ENCODE results near the gene MTCP1. TPM values are rescaled to one million over a fixed set of nuclear protein-coding genes. Genes with fewer than 3 reads are reported as not detected.

MTCP1 gene
- total RNA-seq, 1 experiment from 2014 or later = 21.0 TPM

DNA sequence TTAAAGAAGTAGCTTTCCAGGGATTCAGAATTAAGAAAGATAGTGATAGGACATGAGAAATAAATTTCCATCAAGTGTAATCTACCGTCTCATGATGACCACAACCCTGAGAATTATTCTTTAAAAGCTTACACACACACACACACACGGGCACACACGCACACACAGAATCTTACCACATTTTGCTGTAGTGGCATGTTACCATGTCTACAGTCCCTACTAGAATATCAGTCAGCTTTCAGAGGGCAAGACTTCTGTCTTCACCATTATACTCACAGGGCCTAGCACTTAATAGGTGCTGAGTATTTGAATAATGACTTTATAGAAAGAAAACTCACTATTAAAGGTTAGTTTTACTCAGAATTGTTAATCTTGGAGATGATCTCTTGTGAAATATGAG is 15.4 kb downstream of the MTCP1 start:
- POLR2A ChIA-PET (ENCODE audit: low non-redundant PET) = no interaction called here
- no TSS peak for BruUV-seq (replicated peaks)

GRCh38 chrX:155054255-155054654 is 16.7 kb downstream of the MTCP1 start:
- Histone ChIP-seq H3K4me1 (ENCODE audit: insufficient read depth, low read length, poor library complexity, severe bottlenecking) (no peaks in the 10 kb centered on the region), H3K9me3 (ENCODE audit: low read depth, low read length, poor library complexity, severe bottlenecking) (no peaks in the 10 kb centered on the region), H3K27me3 (replicated peaks; ENCODE audit: insufficient read depth, low read depth, low read length, poor library complexity) (no peaks in the 10 kb centered on the region), H3K4me3 (ENCODE audit: low read depth, low read length, poor library complexity, severe bottlenecking) (no peak overlapping the region), H3K36me3 (ENCODE audit: insufficient read depth, low read length, poor library complexity, severe bottlenecking) (no peaks in the 10 kb centered on the region), H3K27ac (ENCODE audit: low read depth, low read length, poor library complexity, severe bottlenecking) (no peak overlapping the region)
- no peak for DNase-seq (ENCODE audit: low spot score)
- intact Hi-C loops (cut with micrococcal nuclease; ENCODE audit: unreplicated experiment) = loop anchor here (10.0 kb wide), 1 partner anchor 139 kb away; no protein-coding TSS in a partner anchor
- POLR2A ChIA-PET (ENCODE audit: low non-redundant PET) = no interaction called here
- BruUV-seq (replicated peaks) = no TSS peak
- TF ChIP-seq EZH2 (IDR thresholded peaks at IDR 0.05; ENCODE audit: borderline replicate concordance, low read depth, low read length, poor library complexity, severe bottlenecking) = no peak
- TF ChIP-seq, protein P1, sequence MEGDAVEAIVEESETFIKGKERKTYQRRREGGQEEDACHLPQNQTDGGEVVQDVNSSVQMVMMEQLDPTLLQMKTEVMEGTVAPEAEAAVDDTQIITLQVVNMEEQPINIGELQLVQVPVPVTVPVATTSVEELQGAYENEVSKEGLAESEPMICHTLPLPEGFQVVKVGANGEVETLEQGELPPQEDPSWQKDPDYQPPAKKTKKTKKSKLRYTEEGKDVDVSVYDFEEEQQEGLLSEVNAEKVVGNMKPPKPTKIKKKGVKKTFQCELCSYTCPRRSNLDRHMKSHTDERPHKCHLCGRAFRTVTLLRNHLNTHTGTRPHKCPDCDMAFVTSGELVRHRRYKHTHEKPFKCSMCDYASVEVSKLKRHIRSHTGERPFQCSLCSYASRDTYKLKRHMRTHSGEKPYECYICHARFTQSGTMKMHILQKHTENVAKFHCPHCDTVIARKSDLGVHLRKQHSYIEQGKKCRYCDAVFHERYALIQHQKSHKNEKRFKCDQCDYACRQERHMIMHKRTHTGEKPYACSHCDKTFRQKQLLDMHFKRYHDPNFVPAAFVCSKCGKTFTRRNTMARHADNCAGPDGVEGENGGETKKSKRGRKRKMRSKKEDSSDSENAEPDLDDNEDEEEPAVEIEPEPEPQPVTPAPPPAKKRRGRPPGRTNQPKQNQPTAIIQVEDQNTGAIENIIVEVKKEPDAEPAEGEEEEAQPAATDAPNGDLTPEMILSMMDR (conservative IDR thresholded peaks at IDR 0.05; ENCODE audit: low read depth, low read length) = no peak
- CTCF ChIA-PET = no interaction called here

More for the DNA sequence above, 15.4 kb downstream of the MTCP1 start:
- no peaks in the 10 kb centered on the region for H3K9me3 ChIP-seq (ENCODE audit: low read depth, low read length, poor library complexity, severe bottlenecking)
- CTCF ChIA-PET = interaction anchor here (1.3 kb wide), 1 partner anchor 138 kb away, joined by 6 read pairs; no protein-coding TSS in a partner anchor
- H3K36me3 ChIP-seq (ENCODE audit: insufficient read depth, low read length, poor library complexity, severe bottlenecking) = no peaks in the 10 kb centered on the region
- no peaks in the 10 kb centered on the region for H3K27me3 ChIP-seq (replicated peaks; ENCODE audit: insufficient read depth, low read depth, low read length, poor library complexity)
- no peaks in the 10 kb centered on the region for H3K4me1 ChIP-seq (ENCODE audit: insufficient read depth, low read length, poor library complexity, severe bottlenecking)
- DNase-seq (ENCODE audit: low spot score) = no peak
- intact Hi-C loops (cut with micrococcal nuclease; ENCODE audit: unreplicated experiment) = loop anchor here (10.0 kb wide), 1 partner anchor 141 kb away; no protein-coding TSS in a partner anchor
- TF ChIP-seq, protein P1 (conservative IDR thresholded peaks at IDR 0.05; ENCODE audit: low read depth, low read length) = no peak
- no peak for TF ChIP-seq EZH2 (IDR thresholded peaks at IDR 0.05; ENCODE audit: borderline replicate concordance, low read depth, low read length, poor library complexity, severe bottlenecking)
- no peak overlapping the region for H3K4me3 ChIP-seq (ENCODE audit: low read depth, low read length, poor library complexity, severe bottlenecking)
- no peak overlapping the region for H3K27ac ChIP-seq (ENCODE audit: low read depth, low read length, poor library complexity, severe bottlenecking)

- POLR2A ChIA-PET (ENCODE audit: low non-redundant PET) = no interaction called here
- no peaks in the 10 kb centered on the region for H3K36me3 ChIP-seq (ENCODE audit: insufficient read depth, low read length, poor library complexity, severe bottlenecking)
- no peak for DNase-seq (ENCODE audit: low spot score)
- no peak overlapping the region for H3K4me3 ChIP-seq (ENCODE audit: low read depth, low read length, poor library complexity, severe bottlenecking)
- no peak overlapping the region for H3K27ac ChIP-seq (ENCODE audit: low read depth, low read length, poor library complexity, severe bottlenecking)
- intact Hi-C loops (cut with micrococcal nuclease; ENCODE audit: unreplicated experiment) = loop anchor here (10.0 kb wide), 1 partner anchor 139 kb away; no protein-coding TSS in a partner anchor
- H3K27me3 ChIP-seq (replicated peaks; ENCODE audit: insufficient read depth, low read depth, low read length, poor library complexity) = no peaks in the 10 kb centered on the region
- H3K4me1 ChIP-seq (ENCODE audit: insufficient read depth, low read length, poor library complexity, severe bottlenecking) = no peaks in the 10 kb centered on the region
- CTCF ChIA-PET = no interaction called here
- TF ChIP-seq EZH2 (IDR thresholded peaks at IDR 0.05; ENCODE audit: borderline replicate concordance, low read depth, low read length, poor library complexity, severe bottlenecking) = no peak
- TF ChIP-seq, protein P1 (conservative IDR thresholded peaks at IDR 0.05; ENCODE audit: low read depth, low read length) = no peak
- H3K9me3 ChIP-seq (ENCODE audit: low read depth, low read length, poor library complexity, severe bottlenecking) = no peaks in the 10 kb centered on the region
- no TSS peak for BruUV-seq (replicated peaks)
Observed at GRCh38 chrX:155053656-155054055, 17.3 kb downstream of the MTCP1 start.
